H9 (cell line): ENCODE measurements around the gene RBM44. TPM values are rescaled to one million over a fixed set of nuclear protein-coding genes. Genes with fewer than 3 reads are reported as not detected.
"Not testable (repeated sequence)": the region's sequence is repeated elsewhere in the genome, so short reads cannot be mapped to it uniquely, and the experiment has no call there.

Source experiments
- DNase-seq: peaks from one replicate; pipeline ENCODE4 v3.0.0-alpha.2; 2017
- H2AFZ ChIP-seq: one replicate; pipeline ENCODE4 v1.6.1; 2013; ENCODE audit warnings: mild to moderate bottlenecking, low read length, control low read depth, moderate library complexity
- H2AK5ac ChIP-seq: 2 replicates; pipeline ENCODE4 v1.6.1; 2013; ENCODE audit warnings: low read length, control low read depth, mixed read lengths; ENCODE audit not compliant: insufficient read length
- H2BK120ac ChIP-seq: one replicate; pipeline ENCODE4 v1.6.1; 2013; ENCODE audit warnings: low read depth, mild to moderate bottlenecking, low read length, control low read depth, inconsistent platforms; ENCODE audit not compliant: poor library complexity, severe bottlenecking
- H2BK12ac ChIP-seq: 2 replicates; pipeline ENCODE4 v1.6.1; 2013; ENCODE audit warnings: low read length, control low read depth, mixed read lengths, low read depth; ENCODE audit not compliant: insufficient read length
- H2BK15ac ChIP-seq: 2 replicates; pipeline ENCODE4 v1.6.1; 2013; ENCODE audit warnings: low read depth, low read length, control low read depth
- H2BK20ac ChIP-seq: one replicate; pipeline ENCODE4 v1.6.1; 2013; ENCODE audit warnings: low read depth, mild to moderate bottlenecking, low read length, control low read depth, inconsistent platforms; ENCODE audit not compliant: poor library complexity, severe bottlenecking
- H2BK5ac ChIP-seq: 2 replicates; pipeline ENCODE4 v1.6.1; 2013; ENCODE audit warnings: low read length, control low read depth, mixed read lengths; ENCODE audit not compliant: insufficient read length
- H3K14ac ChIP-seq: 2 replicates; pipeline ENCODE4 v1.6.1; 2013; ENCODE audit warnings: low read length, control low read depth; ENCODE audit not compliant: insufficient read depth
- H3K18ac ChIP-seq: 2 replicates; pipeline ENCODE4 v1.6.1; 2013; ENCODE audit warnings: low read depth, mild to moderate bottlenecking, mixed read lengths, low read length, control low read depth; ENCODE audit not compliant: insufficient read length
- H3K23ac ChIP-seq: 2 replicates; pipeline ENCODE4 v1.6.1; 2013; ENCODE audit warnings: low read length, control low read depth, mixed read lengths, low read depth; ENCODE audit not compliant: insufficient read length
- H3K23me2 ChIP-seq: 2 replicates; pipeline ENCODE4 v1.6.1; 2013; ENCODE audit warnings: low read depth, mild to moderate bottlenecking, mixed read lengths, low read length, control low read depth; ENCODE audit not compliant: insufficient read length, poor library complexity, severe bottlenecking
- H3K27ac ChIP-seq: 2 replicates; pipeline ENCODE4 v1.5.1; 2013; ENCODE audit warnings: low read length, control low read depth, mixed read lengths, low read depth; ENCODE audit not compliant: insufficient read length
- H3K27me3 ChIP-seq: 2 replicates; pipeline ENCODE4 v1.6.1; 2013; ENCODE audit warnings: low read length, control low read depth, inconsistent platforms; ENCODE audit not compliant: insufficient read depth
- H3K4ac ChIP-seq: 2 replicates; pipeline ENCODE4 v1.6.1; 2013; ENCODE audit warnings: low read depth, mild to moderate bottlenecking, control low read depth, inconsistent platforms, low read length, moderate library complexity
- H3K4me1 ChIP-seq: 2 replicates; pipeline ENCODE4 v1.6.1; 2013; ENCODE audit warnings: low read length, control low read depth, inconsistent platforms; ENCODE audit not compliant: insufficient read depth
- H3K4me2 ChIP-seq: 2 replicates; pipeline ENCODE4 v1.6.1; 2013; ENCODE audit warnings: low read length, control low read depth, mixed read lengths; ENCODE audit not compliant: insufficient read length, insufficient read depth
- H3K56ac ChIP-seq: 2 replicates; pipeline ENCODE4 v1.6.1; 2013; ENCODE audit warnings: low read depth, mild to moderate bottlenecking, mixed read lengths, low read length, control low read depth; ENCODE audit not compliant: insufficient read length
- H3K79me1 ChIP-seq: 2 replicates; pipeline ENCODE4 v1.6.1; 2013; ENCODE audit warnings: low read depth, mild to moderate bottlenecking, moderate library complexity, low read length, control low read depth, inconsistent platforms; ENCODE audit not compliant: insufficient read depth, poor library complexity, severe bottlenecking
- H3K79me2 ChIP-seq: 2 replicates; pipeline ENCODE4 v1.6.1; 2013; ENCODE audit warnings: low read length, control low read depth, inconsistent platforms; ENCODE audit not compliant: insufficient read depth
- H3K9ac ChIP-seq: 2 replicates; pipeline ENCODE4 v1.6.1; 2013; ENCODE audit warnings: low read length, control low read depth, mixed read lengths; ENCODE audit not compliant: insufficient read length; ENCODE audit errors: extremely low read depth
- H3K9me3 ChIP-seq: one replicate; pipeline ENCODE4 v1.6.1; 2013; ENCODE audit warnings: low read depth, low read length, inconsistent platforms; ENCODE audit not compliant: control insufficient read depth
- H3T11ph ChIP-seq: one replicate; pipeline ENCODE4 v1.6.1; 2013; ENCODE audit warnings: mild to moderate bottlenecking, low read length, control low read depth, inconsistent platforms
- H4K20me1 ChIP-seq: one replicate; pipeline ENCODE4 v1.6.1; 2013; ENCODE audit not compliant: control insufficient read depth, insufficient read length, insufficient read depth
- H4K5ac ChIP-seq: 2 replicates; pipeline ENCODE4 v1.6.1; 2013; ENCODE audit warnings: low read depth, mild to moderate bottlenecking, mixed read lengths, low read length, control low read depth; ENCODE audit not compliant: insufficient read length
- H4K8ac ChIP-seq: replicated peaks from 2 replicates; pipeline ENCODE4 v1.6.1; 2013; ENCODE audit warnings: low read length, control low read depth, mixed read lengths, low read depth; ENCODE audit not compliant: insufficient read length
- H4K91ac ChIP-seq: 2 replicates; pipeline ENCODE4 v1.6.1; 2013; ENCODE audit warnings: low read depth, mild to moderate bottlenecking, moderate library complexity, mixed read lengths, low read length, control low read depth; ENCODE audit not compliant: insufficient read length
- H3K27ac Mint-ChIP-seq, 3 experiments: 2 replicates in 2 of 3; 3 replicates in 1 of 3; pipeline ENCODE4 v1.8.0; 2020 to 2021; ENCODE audit warnings: mixed read lengths in 3 of 3, mild to moderate bottlenecking in 1 of 3, moderate library complexity in 1 of 3
- H3K27me3 Mint-ChIP-seq: 2 replicates; pipeline ENCODE4 v1.8.0; 2021; ENCODE audit warnings: low read depth, mild to moderate bottlenecking, moderate library complexity, mixed read lengths
- H3K36me3 Mint-ChIP-seq, 3 experiments: 2 replicates in 2 of 3; 3 replicates in 1 of 3; pipeline ENCODE4 v1.8.0; 2020 to 2021; ENCODE audit warnings: low read depth in 3 of 3, mixed read lengths in 3 of 3; ENCODE audit not compliant: insufficient read depth in 1 of 3
- H3K4me1 Mint-ChIP-seq, 2 experiments: 2 replicates each; pipeline ENCODE4 v1.8.0; 2020; ENCODE audit warnings: mixed read lengths in 2 of 2
- H3K4me3 Mint-ChIP-seq, 2 experiments: 2 replicates in 1 of 2; 3 replicates in 1 of 2; pipeline ENCODE4 v1.8.0; 2020 to 2021; ENCODE audit warnings: mild to moderate bottlenecking in 2 of 2, mixed read lengths in 2 of 2, moderate library complexity in 1 of 2
- H3K9me3 Mint-ChIP-seq, 2 experiments: 2 replicates in 1 of 2; 3 replicates in 1 of 2; pipeline ENCODE4 v1.8.0; 2020; ENCODE audit warnings: mild to moderate bottlenecking in 2 of 2, mixed read lengths in 2 of 2, moderate library complexity in 1 of 2
- WGBS: extraction: QIAGEN DNeasy Blood & Tissue Kit; methylation state at CpG from one replicate; pipeline ENCODE4 v1.1.7; 2013; ENCODE audit warnings: missing lambda C conversion rate, low lambda C conversion rate, mixed read lengths; ENCODE audit not compliant: insufficient read length; ENCODE audit errors: extremely low coverage; 5-methylcytosine and 5-hydroxymethylcytosine counted together
- total RNA-seq: library from RNA; stranded (reverse); gene quantifications from 2 replicates; pipeline ENCODE4 v1.2.1, GENCODE V29; 2021
- TF ChIP-seq, protein P1 (sequence below): fragments of 200-600 bp; sonication (generic); conservative IDR thresholded peaks from 3 replicates; pipeline ENCODE4 v1.8.0; 2021; ENCODE audit warnings: antibody characterized with exemption, mild to moderate bottlenecking

The RBM44 gene
- total RNA-seq, 1 experiment from 2014 or later: 0.15 TPM

DNA sequence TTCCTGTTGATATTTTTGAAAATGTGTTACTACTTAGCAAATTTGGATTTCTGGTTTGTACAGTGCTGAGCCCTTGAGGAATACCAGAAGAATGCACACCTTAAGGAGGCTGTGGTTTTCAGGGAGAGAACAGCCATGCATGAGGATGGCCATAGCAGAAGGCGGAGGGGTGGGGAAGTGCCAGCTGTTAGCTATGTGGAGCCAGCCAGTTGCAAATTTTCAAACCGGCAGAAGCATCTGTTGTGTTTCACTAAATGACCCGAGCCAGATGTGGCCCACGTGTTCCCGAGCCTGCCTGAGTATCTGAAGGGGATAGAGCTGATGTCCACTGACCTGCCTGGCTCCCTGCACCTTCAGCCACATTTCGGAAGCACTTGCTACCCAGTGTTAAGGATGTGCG lies 16.4 kb upstream of the RBM44 start:
- no peaks in the 10 kb centered on the region for H3K27me3 ChIP-seq
- no peak overlapping the region for H3K9ac ChIP-seq
- H4K91ac ChIP-seq: no peak overlapping the region
- no peak overlapping the region for H2AFZ ChIP-seq
- H3K36me3 Mint-ChIP-seq: peaks cover 46 to 70% (median 55%) of the 10 kb centered on the region in 3 experiments
- no peaks in the 10 kb centered on the region for H3K4me1 Mint-ChIP-seq
- H3K27ac ChIP-seq: no peak overlapping the region
- H2BK12ac ChIP-seq: no peak overlapping the region
- no peak overlapping the region for H2BK15ac ChIP-seq
- H3T11ph ChIP-seq: no peak overlapping the region
- H2BK5ac ChIP-seq: no peak overlapping the region
- H3K79me1 ChIP-seq: no peaks in the 10 kb centered on the region
- no peak overlapping the region for H3K23ac ChIP-seq
- no peak overlapping the region for H3K56ac ChIP-seq
- H4K5ac ChIP-seq: no peak overlapping the region
- peaks cover 2% of the 10 kb centered on the region; the same call in 1 of the 2 replicates for H3K27me3 Mint-ChIP-seq
- H3K4me3 Mint-ChIP-seq: no peak overlapping the region
- peaks cover 8% of the 10 kb centered on the region for H3K9me3 ChIP-seq
- H3K79me2 ChIP-seq: no peaks in the 10 kb centered on the region
- no peak overlapping the region for H3K18ac ChIP-seq
- H2BK20ac ChIP-seq: no peak overlapping the region
- no peak overlapping the region for H4K8ac ChIP-seq
- H3K27ac Mint-ChIP-seq: no peak overlapping the region
- TF ChIP-seq, protein P1, sequence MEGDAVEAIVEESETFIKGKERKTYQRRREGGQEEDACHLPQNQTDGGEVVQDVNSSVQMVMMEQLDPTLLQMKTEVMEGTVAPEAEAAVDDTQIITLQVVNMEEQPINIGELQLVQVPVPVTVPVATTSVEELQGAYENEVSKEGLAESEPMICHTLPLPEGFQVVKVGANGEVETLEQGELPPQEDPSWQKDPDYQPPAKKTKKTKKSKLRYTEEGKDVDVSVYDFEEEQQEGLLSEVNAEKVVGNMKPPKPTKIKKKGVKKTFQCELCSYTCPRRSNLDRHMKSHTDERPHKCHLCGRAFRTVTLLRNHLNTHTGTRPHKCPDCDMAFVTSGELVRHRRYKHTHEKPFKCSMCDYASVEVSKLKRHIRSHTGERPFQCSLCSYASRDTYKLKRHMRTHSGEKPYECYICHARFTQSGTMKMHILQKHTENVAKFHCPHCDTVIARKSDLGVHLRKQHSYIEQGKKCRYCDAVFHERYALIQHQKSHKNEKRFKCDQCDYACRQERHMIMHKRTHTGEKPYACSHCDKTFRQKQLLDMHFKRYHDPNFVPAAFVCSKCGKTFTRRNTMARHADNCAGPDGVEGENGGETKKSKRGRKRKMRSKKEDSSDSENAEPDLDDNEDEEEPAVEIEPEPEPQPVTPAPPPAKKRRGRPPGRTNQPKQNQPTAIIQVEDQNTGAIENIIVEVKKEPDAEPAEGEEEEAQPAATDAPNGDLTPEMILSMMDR: no peak
- no peak overlapping the region for H2BK120ac ChIP-seq
- no CpG with 5 or more reads among the region's 7 CpGs for WGBS
- H3K4ac ChIP-seq: no peak overlapping the region
- H3K23me2 ChIP-seq: no peaks in the 10 kb centered on the region
- no peak for DNase-seq
- no peak overlapping the region for H2AK5ac ChIP-seq
- H3K9me3 Mint-ChIP-seq: peaks cover 19 to 27% of the 10 kb centered on the region in 2 experiments
- H3K4me1 ChIP-seq: no peaks in the 10 kb centered on the region
- H4K20me1 ChIP-seq: no peaks in the 10 kb centered on the region
- H3K4me2 ChIP-seq: no peak overlapping the region
- no peak overlapping the region for H3K14ac ChIP-seq

DNA sequence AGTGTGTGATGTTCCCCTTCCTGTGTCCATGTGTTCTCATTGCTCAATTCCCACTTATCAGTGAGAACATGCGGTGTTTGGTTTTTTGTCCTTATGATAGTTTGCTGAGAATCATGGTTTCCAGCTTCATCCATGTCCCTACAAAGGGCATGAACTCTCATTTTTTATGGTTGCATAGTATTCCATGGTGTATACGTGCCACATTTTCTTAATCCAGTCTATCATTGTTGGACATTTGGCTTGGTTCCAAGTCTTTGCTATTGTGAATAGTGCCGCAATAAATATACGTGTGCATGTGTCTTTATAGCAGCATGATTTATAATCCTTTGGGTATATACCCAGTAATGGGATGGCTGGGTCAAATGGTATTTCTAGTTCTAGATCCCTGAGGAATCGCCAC lies 14.9 kb upstream of the RBM44 start:
- not testable (repeated sequence) for H3T11ph ChIP-seq, H3K4me1 ChIP-seq, H3K23me2 ChIP-seq, H2AFZ ChIP-seq, H3K27ac ChIP-seq, H4K91ac ChIP-seq, H3K4me2 ChIP-seq, H2BK5ac ChIP-seq, H3K23ac ChIP-seq, H3K9me3 ChIP-seq, H4K20me1 ChIP-seq, H3K27me3 ChIP-seq, H3K79me2 ChIP-seq, H3K14ac ChIP-seq, DNase-seq, H3K79me1 ChIP-seq, H3K27me3 Mint-ChIP-seq, H3K27ac Mint-ChIP-seq, H2BK15ac ChIP-seq, H2BK120ac ChIP-seq, H2AK5ac ChIP-seq, H3K4ac ChIP-seq, H3K18ac ChIP-seq, H4K5ac ChIP-seq, H3K4me1 Mint-ChIP-seq, H2BK12ac ChIP-seq, H3K56ac ChIP-seq, H4K8ac ChIP-seq, H3K9ac ChIP-seq, H2BK20ac ChIP-seq, H3K4me3 Mint-ChIP-seq
- peaks cover 36 to 62% (median 48%) of the 10 kb centered on the region in 3 experiments for H3K36me3 Mint-ChIP-seq
- H3K9me3 Mint-ChIP-seq: peaks cover 21 to 34% of the 10 kb centered on the region in 2 experiments
- no CpG with 5 or more reads among the region's 5 CpGs for WGBS
